ENCODE data around the gene TADA3.
"Not testable (repeated sequence)": the region's sequence is repeated elsewhere in the genome, so short reads cannot be mapped to it uniquely, and the experiment has no call there.

TADA3 gene

DNA sequence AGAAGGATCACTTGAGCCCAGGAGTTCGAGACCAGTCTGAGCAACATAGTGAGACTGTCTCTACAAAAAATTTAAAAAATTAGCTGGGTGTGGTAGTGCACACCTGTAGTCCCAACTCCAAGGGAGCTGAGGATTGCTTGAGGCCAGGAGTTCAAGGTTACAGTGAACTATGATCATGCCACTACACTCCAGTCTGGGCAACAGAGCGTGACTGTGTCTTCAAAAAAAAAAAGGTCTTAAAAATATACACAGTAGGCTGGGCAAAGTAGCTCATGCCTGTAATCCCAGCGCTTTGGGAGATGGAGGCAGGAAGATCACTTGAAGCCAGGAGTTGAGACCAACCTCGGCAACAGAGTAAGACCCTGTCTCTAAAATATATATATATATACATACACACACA is 11.4 kb downstream of the TADA3 start:
- H3K9ac ChIP-seq (ENCODE audit: low read depth, low read length): no peak overlapping the region

DNA sequence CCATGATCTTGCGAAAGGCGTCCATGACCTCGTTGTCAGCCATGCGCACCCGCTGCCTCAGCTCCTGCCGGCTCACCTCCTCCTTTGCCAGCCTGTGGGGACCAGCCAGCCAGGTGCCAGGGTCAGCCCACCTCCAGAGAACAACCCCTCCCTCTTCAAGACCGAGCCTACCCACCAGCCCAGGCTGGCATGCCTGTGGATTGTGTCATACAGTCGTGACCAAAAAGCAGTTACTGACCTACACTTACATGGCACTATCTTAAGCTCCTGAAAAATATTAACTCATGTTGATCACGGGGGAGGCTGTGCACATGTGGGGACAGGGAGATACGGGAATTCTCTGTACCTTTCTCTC is 11.8 kb downstream of the TADA3 start:
- Histone ChIP-seq H3K9me3 (ENCODE audit: control insufficient read depth, insufficient read depth, low read length) (no peaks in the 10 kb centered on the region), H3K9ac (ENCODE audit: low read depth, low read length) (no peak overlapping the region), H3K4me3 (ENCODE audit: low read depth, low read length) (no peak overlapping the region)

More for the DNA sequence above, 11.4 kb downstream of the TADA3 start:
- no peaks in the 10 kb centered on the region for H3K4me1 ChIP-seq (ENCODE audit: control insufficient read depth, insufficient read depth, low read length)
- H3K9me3 ChIP-seq (ENCODE audit: control insufficient read depth, insufficient read depth, low read length): no peaks in the 10 kb centered on the region
- H3K4me3 ChIP-seq (ENCODE audit: low read depth, low read length): no peak overlapping the region
- H3K27me3 ChIP-seq (ENCODE audit: control insufficient read depth, insufficient read depth, low read length): no peaks in the 10 kb centered on the region
- peaks cover 14% of the 10 kb centered on the region for H3K36me3 ChIP-seq (ENCODE audit: control insufficient read depth, insufficient read depth, low read length)

DNA sequence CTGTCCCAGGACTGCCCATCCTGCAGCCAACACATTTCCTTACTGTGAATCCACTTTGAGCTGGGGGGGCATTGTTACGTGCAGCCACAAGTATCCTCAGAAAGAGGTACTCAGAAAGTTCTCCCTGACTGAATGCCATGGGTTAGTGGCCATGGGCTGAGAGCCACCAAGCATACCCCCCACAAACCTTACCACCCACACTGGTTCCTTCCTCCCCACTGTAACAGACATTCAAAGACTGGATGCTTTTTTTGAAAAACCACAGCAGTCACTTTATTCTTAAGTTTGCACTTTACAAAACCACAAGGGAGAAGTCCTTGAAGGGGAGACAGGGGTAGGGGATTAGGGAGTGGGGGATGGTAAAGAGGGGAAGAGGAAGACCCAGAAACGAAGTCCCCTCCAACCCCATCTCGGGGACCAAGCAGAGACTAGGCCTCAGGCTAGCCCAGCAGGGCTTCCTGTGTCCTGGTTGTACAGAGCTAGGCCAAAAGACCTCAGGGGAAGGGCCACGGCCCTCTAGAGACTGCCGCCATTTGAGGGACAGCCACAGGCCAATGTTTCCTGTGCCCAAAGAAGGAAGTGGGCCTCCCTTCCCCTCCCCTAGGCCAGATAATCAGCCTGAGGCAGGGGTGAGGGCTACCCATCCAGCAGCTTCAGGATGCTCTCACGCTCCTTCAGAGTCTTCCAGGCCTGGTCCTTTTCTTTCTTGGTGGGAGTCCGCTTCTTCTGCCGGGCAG is 12.4 kb downstream of the TADA3 start:
- H3K9me3 ChIP-seq (ENCODE audit: control insufficient read depth, insufficient read depth, low read length): no peaks in the 10 kb centered on the region
- H3K9ac ChIP-seq (ENCODE audit: low read depth, low read length): no peak overlapping the region
- no peaks in the 10 kb centered on the region for H3K4me1 ChIP-seq (ENCODE audit: control insufficient read depth, insufficient read depth, low read length)
- no peak overlapping the region for H3K4me3 ChIP-seq (ENCODE audit: low read depth, low read length)
- H3K27me3 ChIP-seq (ENCODE audit: control insufficient read depth, insufficient read depth, low read length): no peaks in the 10 kb centered on the region
- H3K36me3 ChIP-seq (ENCODE audit: control insufficient read depth, insufficient read depth, low read length): peaks cover 9% of the 10 kb centered on the region

More for the DNA sequence above, 11.8 kb downstream of the TADA3 start:
- H3K4me1 ChIP-seq (ENCODE audit: control insufficient read depth, insufficient read depth, low read length): no peaks in the 10 kb centered on the region
- peaks cover 11% of the 10 kb centered on the region for H3K36me3 ChIP-seq (ENCODE audit: control insufficient read depth, insufficient read depth, low read length)
- H3K27me3 ChIP-seq (ENCODE audit: control insufficient read depth, insufficient read depth, low read length): no peaks in the 10 kb centered on the region

DNA sequence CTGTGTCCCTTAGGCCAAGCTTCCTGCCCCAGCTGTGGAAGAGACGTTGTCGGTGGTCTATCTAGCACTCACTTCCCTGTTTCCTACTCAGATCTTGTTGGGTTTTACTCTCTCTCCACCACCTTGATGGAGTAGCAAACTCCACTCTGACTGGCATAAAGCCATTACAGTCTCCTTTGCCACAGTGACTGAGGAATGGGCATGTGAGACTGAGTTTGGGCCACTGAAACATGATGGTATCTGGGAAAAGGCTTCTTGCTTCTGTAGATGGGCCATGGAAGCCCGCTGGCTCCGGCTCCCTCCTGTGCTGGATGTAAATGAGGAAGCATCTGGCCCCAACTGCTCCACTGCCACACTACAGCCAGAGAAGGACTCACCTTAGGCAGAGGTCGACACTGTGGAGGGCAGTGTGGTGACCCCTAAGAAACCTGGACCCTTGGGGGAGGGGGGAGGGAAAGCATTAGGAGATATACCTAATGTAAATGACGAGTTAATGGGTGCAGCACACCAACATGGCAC is 13.1 kb downstream of the TADA3 start:
- Histone ChIP-seq H3K9me3 (ENCODE audit: control insufficient read depth, insufficient read depth, low read length) (no peaks in the 10 kb centered on the region), H3K9ac (ENCODE audit: low read depth, low read length) (no peak overlapping the region), H3K36me3 (ENCODE audit: control insufficient read depth, insufficient read depth, low read length) (peaks cover 8% of the 10 kb centered on the region), H3K4me3 (ENCODE audit: low read depth, low read length) (no peak overlapping the region), H3K27me3 (ENCODE audit: control insufficient read depth, insufficient read depth, low read length) (no peaks in the 10 kb centered on the region), H3K4me1 (ENCODE audit: control insufficient read depth, insufficient read depth, low read length) (no peaks in the 10 kb centered on the region)

DNA sequence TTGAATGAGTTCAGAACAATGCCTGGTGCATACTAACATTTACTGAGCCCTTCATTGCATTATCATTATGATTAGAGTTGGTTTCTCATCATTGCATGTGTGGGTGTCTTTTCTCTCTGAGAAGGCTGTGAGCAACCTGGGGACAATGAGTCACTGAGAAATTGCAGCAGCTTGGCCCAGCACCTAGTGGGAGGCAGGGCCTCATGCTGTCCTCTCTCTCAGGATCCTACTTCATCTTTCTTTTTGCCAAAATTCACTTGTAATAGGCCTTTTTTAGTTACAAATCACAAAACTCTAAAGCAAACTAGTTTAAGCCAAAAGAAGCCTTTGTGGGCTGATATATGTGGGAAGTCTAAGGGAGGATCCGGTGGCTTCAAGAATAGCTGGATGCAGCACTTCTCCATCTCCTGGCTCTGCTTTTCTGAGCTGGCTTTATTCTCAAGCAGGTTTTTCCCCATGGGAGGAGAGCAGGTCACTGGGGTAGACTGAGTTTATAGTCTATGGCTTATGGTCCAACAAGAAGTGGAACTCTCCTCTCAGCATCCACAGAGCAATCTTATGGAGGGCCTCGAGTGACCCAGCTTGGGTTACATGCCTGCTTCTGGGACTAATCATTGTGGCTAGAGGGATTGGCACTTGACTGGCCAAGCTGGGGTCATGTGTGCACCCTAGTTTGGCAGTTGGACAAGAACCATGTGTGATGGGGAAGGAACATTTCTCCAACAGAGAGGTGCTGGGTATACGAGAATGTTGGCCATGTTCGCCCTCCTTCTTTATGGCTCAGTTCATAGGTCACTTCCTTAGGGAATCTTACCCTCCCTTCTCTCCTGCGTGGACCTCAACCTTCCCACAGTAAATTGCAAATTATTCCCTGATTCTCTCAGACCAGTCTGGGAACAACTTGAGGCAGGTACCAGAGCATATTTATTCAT is 13.9 kb downstream of the TADA3 start:
- no peak overlapping the region for H3K9ac ChIP-seq (ENCODE audit: low read depth, low read length)

DNA sequence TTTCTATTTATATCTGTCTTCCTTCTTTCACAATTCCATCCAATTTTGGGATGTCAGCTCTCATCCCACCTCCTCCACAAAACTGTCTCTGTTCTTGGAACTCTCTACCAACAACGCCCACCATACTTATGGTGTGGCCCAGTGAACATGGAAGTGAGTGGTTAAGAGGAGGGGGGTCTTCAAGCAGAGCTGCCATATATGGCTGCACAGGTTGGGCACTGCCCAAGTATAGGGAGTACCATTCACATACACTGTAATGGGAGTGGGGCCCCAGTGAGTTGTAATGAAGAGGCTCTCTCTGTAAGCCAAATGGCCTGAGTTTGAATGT is 14.6 kb downstream of the TADA3 start:
- Histone ChIP-seq H3K9ac (ENCODE audit: low read depth, low read length) (no peak overlapping the region), H3K4me1 (ENCODE audit: control insufficient read depth, insufficient read depth, low read length) (no peaks in the 10 kb centered on the region), H3K4me3 (ENCODE audit: low read depth, low read length) (no peak overlapping the region), H3K36me3 (ENCODE audit: control insufficient read depth, insufficient read depth, low read length) (peaks cover 3% of the 10 kb centered on the region), H3K27me3 (ENCODE audit: control insufficient read depth, insufficient read depth, low read length) (no peaks in the 10 kb centered on the region), H3K9me3 (ENCODE audit: control insufficient read depth, insufficient read depth, low read length) (no peaks in the 10 kb centered on the region)

More for the DNA sequence above, 13.9 kb downstream of the TADA3 start:
- Histone ChIP-seq H3K27me3 (ENCODE audit: control insufficient read depth, insufficient read depth, low read length) (no peaks in the 10 kb centered on the region), H3K9me3 (ENCODE audit: control insufficient read depth, insufficient read depth, low read length) (no peaks in the 10 kb centered on the region), H3K4me3 (ENCODE audit: low read depth, low read length) (no peak overlapping the region), H3K36me3 (ENCODE audit: control insufficient read depth, insufficient read depth, low read length) (peaks cover 3% of the 10 kb centered on the region), H3K4me1 (ENCODE audit: control insufficient read depth, insufficient read depth, low read length) (no peaks in the 10 kb centered on the region)

DNA sequence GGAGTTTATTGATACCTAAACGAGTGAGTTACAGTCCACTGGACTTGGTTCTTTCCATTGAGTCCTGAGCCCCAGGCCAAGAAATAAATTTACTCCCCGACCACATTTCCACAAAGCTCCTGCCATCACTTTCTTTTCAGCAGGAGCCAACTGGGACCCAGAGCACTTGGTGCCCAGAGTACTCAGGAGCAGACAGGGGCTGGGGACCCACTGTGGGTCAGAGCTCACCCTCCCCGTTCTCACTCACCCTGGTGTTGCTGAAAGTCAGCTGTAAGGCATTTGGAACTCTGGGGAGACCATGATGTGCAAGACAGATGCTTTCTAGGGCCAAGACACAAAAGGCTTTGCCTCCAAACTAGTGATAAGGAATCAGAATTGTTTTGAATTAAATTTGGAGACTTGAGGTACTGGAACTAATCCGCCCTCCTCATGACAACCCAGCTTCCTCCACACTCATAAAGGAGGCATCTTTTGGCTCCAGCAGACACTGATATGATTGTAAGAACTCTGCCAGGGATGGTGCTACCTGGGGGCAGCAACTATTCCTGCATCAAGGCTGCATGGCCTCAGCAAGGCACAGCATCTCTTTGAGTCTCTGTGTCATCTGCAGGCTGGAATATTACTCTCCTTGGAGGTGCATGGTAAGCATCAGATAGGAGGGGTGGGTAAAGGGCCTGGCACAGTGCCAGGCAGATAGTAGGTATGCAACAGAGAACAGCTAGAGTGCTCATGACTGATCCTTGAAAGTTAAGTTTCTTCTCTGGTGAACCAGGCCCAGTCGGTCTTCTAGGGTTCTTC is 15.2 kb downstream of the TADA3 start:
- Histone ChIP-seq H3K9me3 (ENCODE audit: control insufficient read depth, insufficient read depth, low read length) (no peaks in the 10 kb centered on the region), H3K36me3 (ENCODE audit: control insufficient read depth, insufficient read depth, low read length) (peaks cover 3% of the 10 kb centered on the region), H3K4me3 (ENCODE audit: low read depth, low read length) (no peak overlapping the region), H3K27me3 (ENCODE audit: control insufficient read depth, insufficient read depth, low read length) (no peaks in the 10 kb centered on the region), H3K4me1 (ENCODE audit: control insufficient read depth, insufficient read depth, low read length) (no peaks in the 10 kb centered on the region), H3K9ac (ENCODE audit: low read depth, low read length) (no peak overlapping the region)

DNA sequence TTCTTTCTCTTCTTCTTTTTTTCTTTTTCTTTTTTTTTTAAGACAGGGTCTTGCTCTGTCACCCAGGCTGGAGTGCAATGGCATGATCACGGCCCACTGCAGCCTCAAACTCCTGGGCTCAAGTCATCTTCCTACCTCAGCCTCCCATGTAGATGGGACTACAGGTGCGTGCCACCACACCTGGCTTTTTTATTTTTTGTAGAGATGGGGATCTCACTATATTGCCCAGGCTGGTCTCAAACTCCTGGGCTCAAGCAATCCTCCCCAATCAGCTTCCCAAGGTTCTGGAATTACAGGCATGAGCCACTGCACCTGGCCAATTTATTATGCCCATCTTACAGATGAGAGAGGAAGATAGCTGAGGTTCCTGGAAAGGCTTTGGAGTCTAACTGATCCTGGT is 21.3 kb downstream of the TADA3 start:
- H3K27me3 ChIP-seq (ENCODE audit: control insufficient read depth, insufficient read depth, low read length): peaks cover 17% of the 10 kb centered on the region
- peak overlapping the region; percentile 77 for H3K4me3 ChIP-seq (ENCODE audit: low read depth, low read length)
- H3K9me3 ChIP-seq (ENCODE audit: control insufficient read depth, insufficient read depth, low read length); H3K36me3 ChIP-seq (ENCODE audit: control insufficient read depth, insufficient read depth, low read length); H3K4me1 ChIP-seq (ENCODE audit: control insufficient read depth, insufficient read depth, low read length); H3K9ac ChIP-seq (ENCODE audit: low read depth, low read length): not testable (repeated sequence)

DNA sequence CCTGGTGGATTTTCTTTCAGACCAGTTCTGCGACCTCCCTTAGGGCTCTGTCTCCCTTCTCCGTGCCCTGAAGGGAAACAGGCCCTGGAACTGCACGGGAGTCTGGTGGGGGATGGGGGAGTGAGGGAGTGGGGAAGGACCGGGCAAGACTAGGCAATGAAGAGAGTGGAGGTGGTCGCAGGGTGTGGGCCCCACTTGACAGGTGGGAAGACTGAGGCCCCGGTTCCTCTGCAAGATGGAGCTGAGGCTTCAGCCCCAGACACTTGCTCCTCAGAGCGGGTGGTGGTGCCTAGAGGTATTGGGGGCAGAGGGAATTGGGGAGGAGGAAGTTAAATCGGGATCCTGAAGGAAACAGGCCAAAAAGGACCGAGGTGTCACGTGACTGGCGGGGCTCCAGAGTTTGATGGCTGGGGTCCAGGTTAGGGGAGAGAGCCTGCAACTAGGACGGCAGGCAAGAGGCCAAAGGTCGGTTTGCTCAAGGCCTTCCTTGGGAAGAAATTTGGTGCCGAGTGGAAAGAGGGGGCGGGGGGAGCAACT is 21.9 kb downstream of the TADA3 start:
- no peaks in the 10 kb centered on the region for H3K36me3 ChIP-seq (ENCODE audit: control insufficient read depth, insufficient read depth, low read length)
- H3K9ac ChIP-seq (ENCODE audit: low read depth, low read length): peak overlapping the region; percentile 47
- peaks cover 5% of the 10 kb centered on the region for H3K4me1 ChIP-seq (ENCODE audit: control insufficient read depth, insufficient read depth, low read length)
- H3K9me3 ChIP-seq (ENCODE audit: control insufficient read depth, insufficient read depth, low read length): no peaks in the 10 kb centered on the region
- H3K27me3 ChIP-seq (ENCODE audit: control insufficient read depth, insufficient read depth, low read length): peaks cover 17% of the 10 kb centered on the region
- H3K4me3 ChIP-seq (ENCODE audit: low read depth, low read length): peak overlapping the region; percentile 77

DNA sequence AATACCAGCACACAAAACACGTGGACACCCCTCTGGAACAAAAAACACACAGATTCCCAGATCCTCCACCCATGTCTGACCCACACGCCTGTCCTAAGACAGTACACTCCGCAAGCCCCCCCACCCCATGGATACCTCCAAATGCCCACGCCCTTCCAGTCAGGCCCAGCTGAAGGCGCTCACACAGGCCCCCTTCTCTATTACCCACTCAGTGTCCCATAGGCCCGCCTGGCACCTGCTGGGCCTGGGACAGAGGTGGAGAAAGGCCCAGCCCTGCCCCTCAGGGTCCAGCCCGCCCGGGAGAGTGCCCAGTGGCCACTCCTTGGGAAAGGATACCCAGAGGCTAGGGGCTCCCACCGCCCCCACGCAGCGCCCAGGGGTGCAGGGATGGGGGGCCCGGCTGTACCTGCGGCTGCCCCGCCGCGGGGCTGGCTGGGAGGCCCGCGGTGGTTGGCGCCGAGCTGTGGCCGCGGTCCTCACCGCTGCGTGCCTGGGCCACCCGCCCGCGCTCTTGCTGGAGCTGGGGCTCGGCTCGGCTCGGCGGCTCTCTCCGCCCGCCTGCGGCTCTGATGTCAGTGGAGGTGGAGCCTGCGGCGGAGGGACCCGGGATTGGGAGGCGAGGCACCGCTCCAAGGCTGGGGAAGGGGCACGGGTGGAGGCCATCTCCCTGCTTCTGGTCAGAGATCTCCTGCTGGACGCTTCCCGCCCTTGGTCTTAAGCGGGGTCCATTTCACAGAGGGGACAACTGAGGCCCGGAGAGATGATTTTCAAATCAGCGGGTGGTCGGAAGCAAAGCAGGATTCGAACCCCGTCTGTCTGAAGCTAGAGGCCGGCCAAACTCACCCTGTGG is 22.6 kb downstream of the TADA3 start, which contains the start of gene CAMK1:
Gene CAMK1 (minus strand): TSS at position 522 of the 850 bp plus-strand sequence. CDS start 2,198 bp downstream, outside the sequence.
- Histone ChIP-seq H3K9me3 (ENCODE audit: control insufficient read depth, insufficient read depth, low read length) (no peaks in the 10 kb centered on the region), H3K4me3 (ENCODE audit: low read depth, low read length) (peak within 1 kb of the TSS; percentile 77), H3K9ac (ENCODE audit: low read depth, low read length) (peak within 1 kb of the TSS; percentile 47)

More for the DNA sequence above, 22.6 kb downstream of the TADA3 start, which contains the start of gene CAMK1:
- H3K4me1 ChIP-seq (ENCODE audit: control insufficient read depth, insufficient read depth, low read length): peaks cover 5% of the 10 kb centered on the region
- H3K36me3 ChIP-seq (ENCODE audit: control insufficient read depth, insufficient read depth, low read length): no peaks in the 10 kb centered on the region
- peaks cover 17% of the 10 kb centered on the region for H3K27me3 ChIP-seq (ENCODE audit: control insufficient read depth, insufficient read depth, low read length)
